Vagina (tissue), 2 donors: ENCODE measurements around the gene CDK9.

Experiments used
- CTCF ChIP-seq, 3 experiments: fragments of 450-650 bp in 2 of 3; fragments of 200-600 bp in 1 of 3; sonication (generic) in 1 of 3; IDR thresholded peaks; one replicate each; pipeline ENCODE4 v1.5.1; 2017 to 2019; ENCODE audit warnings: antibody characterized with exemption in 3 of 3, mild to moderate bottlenecking in 2 of 3, moderate library complexity in 2 of 3
- POLR2A ChIP-seq, 2 donors: fragments of 450-650 bp; IDR thresholded peaks; one replicate each; pipeline ENCODE4 v1.6.1; 2017; ENCODE audit warnings: antibody characterized with exemption in 2 of 2, mild to moderate bottlenecking in 2 of 2, moderate library complexity in 2 of 2
- POLR2AphosphoS5 ChIP-seq, 2 donors: sonication (generic); formaldehyde crosslinking; IDR thresholded peaks; one replicate each; pipeline ENCODE4 v1.9.0; 2017; ENCODE audit warnings: antibody characterized with exemption in 2 of 2, mild to moderate bottlenecking in 2 of 2, low read depth in 1 of 2; ENCODE audit not compliant: insufficient read depth in 1 of 2

- TF ChIP-seq CTCF (IDR thresholded peaks at IDR 0.05), result no peak
- TF ChIP-seq POLR2A (IDR thresholded peaks at IDR 0.05), result peak in 1 of 2 donors; percentile 89
- peak; percentile 34 to 80 for TF ChIP-seq POLR2AphosphoS5 (IDR thresholded peaks at IDR 0.05; ENCODE audit: insufficient read depth in 1 of 2, low read depth in 1 of 2)
Observed at GRCh38 chr9:127785933-127786772, at the start of gene CDK9.
